HCT116 (cell line): Measurements from ENCODE around the gene UMAD1. TPM values are rescaled to one million over a fixed set of nuclear protein-coding genes. Genes with fewer than 3 reads are reported as not detected.

Source experiments
- ATAC-seq: fragments of 200-7000 bp; cut with Tn5 transposase; 2 replicates; pipeline ENCODE4 v1.9.1; 2020; ENCODE audit warnings: mild to moderate bottlenecking, moderate library complexity
- BruUV-seq: library from RNA; stranded (reverse); fragments of 400-500 nt; replicated peaks from 2 replicates; lab custom pipeline; 2021; lab: Mats Ljungman, UMichigan
- CTCF ChIA-PET: fragments of 300-600 bp; sonication (Branson Sonifier 250); formaldehyde crosslinking; loops from one replicate; lab custom pipeline; 2021; ENCODE audit warnings: antibody characterized with exemption; lab: Charles Lee
- POLR2A ChIA-PET: fragments of 300-600, 350-600 bp; sonication (Branson Sonifier 250); formaldehyde crosslinking; loops from one replicate; lab custom pipeline; 2021; ENCODE audit warnings: antibody characterized with exemption; lab: Charles Lee
- RAD21 ChIA-PET, 2 experiments: fragments of 300-600 bp; sonication (Branson Sonifier 250); formaldehyde crosslinking; loops; one replicate each; lab custom pipeline; 2023; ENCODE audit warnings: low total read pairs in 2 of 2; ENCODE audit not compliant: uncharacterized antibody in 2 of 2, unreplicated experiment in 2 of 2, low non-redundant PET in 1 of 2; lab: Charles Lee
- DNase-seq: peaks from one replicate; pipeline ENCODE4 v3.0.0-alpha.2; 2010; ENCODE audit warnings: low read depth, low spot score
- H2AFZ ChIP-seq: fragments of 200-600 bp; shearing (Covaris generic), sonication (generic); 2 replicates; pipeline ENCODE4 v1.6.1; 2017; ENCODE audit warnings: low read depth, mixed run types, mixed read lengths, antibody characterized with exemption, low read length; ENCODE audit not compliant: poor library complexity, severe bottlenecking
- H3K27ac ChIP-seq: 2 replicates; pipeline ENCODE4 v1.5.1; 2012; ENCODE audit warnings: low read depth, low read length
- H3K27me3 ChIP-seq: fragments of 200-600 bp; sonication (generic); 2 replicates; pipeline ENCODE4 v1.6.1; 2016; ENCODE audit warnings: mixed run types, low read length, mixed read lengths; ENCODE audit not compliant: insufficient read depth
- H3K36me3 ChIP-seq, 2 experiments: fragments of 200-500 bp in 1 of 2; fragments of 200-600 bp in 1 of 2; sonication (Bioruptor generic) in 1 of 2; sonication (generic) in 1 of 2; 2 replicates each; pipeline versions ENCODE4 v1.5.1 to v1.6.1; 2014 to 2016; ENCODE audit warnings: low read length in 2 of 2, inconsistent platforms in 1 of 2, mixed read lengths in 1 of 2, mixed run types in 1 of 2; ENCODE audit not compliant: insufficient read depth in 2 of 2, control insufficient read depth in 1 of 2
- H3K4me1 ChIP-seq, 2 experiments: fragments of 200-600 bp in 1 of 2; sonication (generic) in 1 of 2; 2 replicates each; pipeline versions ENCODE4 v1.5.1 to v1.6.1; 2012 to 2017; ENCODE audit warnings: low read length in 2 of 2, inconsistent platforms in 1 of 2, mild to moderate bottlenecking in 1 of 2, mixed read lengths in 1 of 2, mixed run types in 1 of 2, moderate library complexity in 1 of 2; ENCODE audit not compliant: insufficient read depth in 2 of 2, control insufficient read depth in 1 of 2
- H3K4me2 ChIP-seq: fragments of 200-600 bp; sonication (generic); 2 replicates; pipeline ENCODE4 v1.6.1; 2017; ENCODE audit warnings: mixed run types, low read length, mixed read lengths
- H3K4me3 ChIP-seq, 2 experiments: fragments of 200-600 bp in 1 of 2; sonication (generic) in 1 of 2; replicated peaks in 1 of 2; 2 replicates each; pipeline ENCODE4 v1.5.1; 2011 to 2016; ENCODE audit warnings: low read length in 2 of 2, control low read depth in 1 of 2, low read depth in 1 of 2, mild to moderate bottlenecking in 1 of 2, mixed read lengths in 1 of 2, mixed run types in 1 of 2
- H3K79me2 ChIP-seq: fragments of 200-600 bp; sonication (generic); 2 replicates; pipeline ENCODE4 v1.6.1; 2017; ENCODE audit warnings: mild to moderate bottlenecking, mixed run types, low read length, moderate library complexity, mixed read lengths; ENCODE audit not compliant: insufficient read depth
- H3K9ac ChIP-seq: fragments of 200-600 bp; sonication (generic); 2 replicates; pipeline ENCODE4 v1.6.1; 2016; ENCODE audit warnings: low read length, mixed read lengths
- H3K9me2 ChIP-seq: fragments of 200-600 bp; sonication (generic), shearing (Covaris generic); 2 replicates; pipeline ENCODE4 v1.6.1; 2017; ENCODE audit warnings: mixed run types, mild to moderate bottlenecking, moderate library complexity; ENCODE audit not compliant: insufficient read depth
- H3K9me3 ChIP-seq, 2 experiments: fragments of 200-500 bp in 1 of 2; fragments of 200-600 bp in 1 of 2; sonication (Bioruptor generic) in 1 of 2; sonication (generic) in 1 of 2; 2 replicates each; pipeline ENCODE4 v1.6.1; 2014 to 2017; ENCODE audit warnings: low read length in 2 of 2, mixed read lengths in 2 of 2, inconsistent platforms in 1 of 2, low read depth in 1 of 2, mild to moderate bottlenecking in 1 of 2, mixed run types in 1 of 2, moderate library complexity in 1 of 2; ENCODE audit not compliant: control insufficient read depth in 1 of 2, insufficient read depth in 1 of 2
- H4K20me1 ChIP-seq: fragments of 200-600 bp; sonication (generic), shearing (Covaris generic); 2 replicates; pipeline ENCODE4 v1.6.1; 2017; ENCODE audit warnings: mixed run types, mild to moderate bottlenecking, moderate library complexity; ENCODE audit not compliant: insufficient read depth
- CBX3 ChIP-seq: IDR thresholded peaks from 2 replicates; pipeline ENCODE4 v1.6.1; 2012; ENCODE audit warnings: low read depth
- EGR1 ChIP-seq: IDR thresholded peaks from 2 replicates; pipeline ENCODE4 v1.6.1; 2012; ENCODE audit warnings: low read depth
- ELF1 ChIP-seq: IDR thresholded peaks from 2 replicates; pipeline ENCODE4 v1.6.1; 2012; ENCODE audit warnings: low read depth, borderline replicate concordance
- EZH2 ChIP-seq: fragments of 200-600 bp; sonication (generic); IDR thresholded peaks from 2 replicates; pipeline ENCODE4 v1.6.1; 2017; ENCODE audit warnings: antibody characterized with exemption, mixed run types
- EZH2phosphoT487 ChIP-seq: fragments of 200-600 bp; IDR thresholded peaks from 2 replicates; pipeline ENCODE4 v1.6.1; 2018; ENCODE audit warnings: antibody characterized with exemption, borderline replicate concordance
- FOSL1 ChIP-seq: IDR thresholded peaks from 2 replicates; pipeline ENCODE4 v1.6.1; 2012; ENCODE audit warnings: low read depth
- JUND ChIP-seq: IDR thresholded peaks from 2 replicates; pipeline ENCODE4 v1.6.1; 2012
- POLR2A ChIP-seq: IDR thresholded peaks from 2 replicates; pipeline ENCODE4 v1.7.0; 2011; ENCODE audit warnings: borderline replicate concordance; ENCODE audit not compliant: insufficient read depth, insufficient read length; ENCODE audit errors: extremely low read depth
- RAD21 ChIP-seq: IDR thresholded peaks from 2 replicates; pipeline ENCODE4 v1.6.1; 2012; ENCODE audit warnings: low read depth, mild to moderate bottlenecking
- SIN3A ChIP-seq: IDR thresholded peaks from 2 replicates; pipeline ENCODE4 v1.6.1; 2012; ENCODE audit warnings: low read depth
- SP1 ChIP-seq: IDR thresholded peaks from 2 replicates; pipeline ENCODE4 v1.6.1; 2012; ENCODE audit warnings: low read depth
- YY1 ChIP-seq: IDR thresholded peaks from 2 replicates; pipeline ENCODE4 v1.6.1; 2011; ENCODE audit warnings: low read length, low read depth, moderate library complexity, mild to moderate bottlenecking; ENCODE audit not compliant: insufficient replicate concordance; ENCODE audit errors: extremely low read depth
- intact Hi-C: fragments of 100-400 bp; cut with micrococcal nuclease; formaldehyde crosslinking; loops from 2 replicates; pipeline ENCODE4 v1.10.0; 2022
- total RNA-seq: library from RNA; stranded (reverse); gene quantifications from one replicate; pipeline ENCODE4 v1.2.1, GENCODE V29; 2021; ENCODE audit not compliant: unreplicated experiment
- TF ChIP-seq, protein P1 (sequence below): IDR thresholded peaks from 2 replicates; pipeline ENCODE4 v1.6.1; 2012
- TF ChIP-seq, protein P2 (sequence below), 3 experiments: fragments of 200-600 bp in 1 of 3; sonication (generic) in 1 of 3; IDR thresholded peaks in 2 of 3; conservative IDR thresholded peaks in 1 of 3; 2 replicates each; pipeline ENCODE4 v1.5.1; 2012 to 2017; ENCODE audit warnings: low read depth in 2 of 3, low read length in 2 of 3, antibody characterized with exemption in 1 of 3, borderline replicate concordance in 1 of 3, control low read depth in 1 of 3, mild to moderate bottlenecking in 1 of 3, mixed read lengths in 1 of 3, mixed run types in 1 of 3, moderate library complexity in 1 of 3; ENCODE audit not compliant: insufficient read depth in 1 of 3

UMAD1 gene
- total RNA-seq, 1 experiment from 2014 or later, result 12.7 TPM

DNA sequence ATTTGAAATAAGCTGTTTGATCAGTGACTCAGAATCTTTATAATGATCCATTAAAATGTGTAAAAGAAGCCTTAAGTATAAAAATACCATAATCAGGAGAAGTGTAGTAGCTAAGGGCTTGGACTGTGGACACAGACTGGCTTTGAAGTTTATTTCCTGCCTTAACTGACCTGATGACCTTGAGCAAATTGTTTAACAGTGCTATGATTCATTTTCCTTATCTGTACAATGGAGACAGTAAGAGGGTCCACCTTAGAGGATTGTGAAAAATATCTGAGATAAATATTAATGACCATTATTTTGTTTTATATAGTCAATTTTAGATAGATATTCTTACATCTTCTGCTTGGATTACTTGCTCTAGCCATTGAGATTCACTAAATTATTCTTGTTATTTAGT, 91.2 kb downstream of the UMAD1 start:
- H2AFZ ChIP-seq, result no peak overlapping the region
- no peak overlapping the region for H3K4me2 ChIP-seq
- no peak for ATAC-seq
- no peak for DNase-seq
- H3K9me2 ChIP-seq, result no peaks in the 10 kb centered on the region
- H3K27me3 ChIP-seq, result no peaks in the 10 kb centered on the region
- no peaks in the 10 kb centered on the region for H3K9me3 ChIP-seq
- H3K9ac ChIP-seq, result no peak overlapping the region
- BruUV-seq, result no TSS peak
- no peaks in the 10 kb centered on the region for H3K36me3 ChIP-seq
- ChIA-PET CTCF (interaction anchor here (0.9 kb wide), 1 partner anchor 15 kb away, joined by 3 read pairs; no protein-coding TSS in a partner anchor), POLR2A (no interaction called here), RAD21 (no interaction called here)
- 0 out of 4 replicates have a peak, but pooled peaks cover 0 to 4% of the 10 kb centered on the region in 2 experiments for H3K4me1 ChIP-seq
- TF ChIP-seq JUND, result no peak
- TF ChIP-seq EGR1, result no peak
- no peak for TF ChIP-seq EZH2phosphoT487
- TF ChIP-seq POLR2A, result no peak
- no peak for TF ChIP-seq FOSL1
- TF ChIP-seq, protein P1, sequence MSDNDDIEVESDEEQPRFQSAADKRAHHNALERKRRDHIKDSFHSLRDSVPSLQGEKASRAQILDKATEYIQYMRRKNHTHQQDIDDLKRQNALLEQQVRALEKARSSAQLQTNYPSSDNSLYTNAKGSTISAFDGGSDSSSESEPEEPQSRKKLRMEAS, result no peak
- no peak for TF ChIP-seq SP1
- no peak for TF ChIP-seq CBX3
- TF ChIP-seq, protein P2, sequence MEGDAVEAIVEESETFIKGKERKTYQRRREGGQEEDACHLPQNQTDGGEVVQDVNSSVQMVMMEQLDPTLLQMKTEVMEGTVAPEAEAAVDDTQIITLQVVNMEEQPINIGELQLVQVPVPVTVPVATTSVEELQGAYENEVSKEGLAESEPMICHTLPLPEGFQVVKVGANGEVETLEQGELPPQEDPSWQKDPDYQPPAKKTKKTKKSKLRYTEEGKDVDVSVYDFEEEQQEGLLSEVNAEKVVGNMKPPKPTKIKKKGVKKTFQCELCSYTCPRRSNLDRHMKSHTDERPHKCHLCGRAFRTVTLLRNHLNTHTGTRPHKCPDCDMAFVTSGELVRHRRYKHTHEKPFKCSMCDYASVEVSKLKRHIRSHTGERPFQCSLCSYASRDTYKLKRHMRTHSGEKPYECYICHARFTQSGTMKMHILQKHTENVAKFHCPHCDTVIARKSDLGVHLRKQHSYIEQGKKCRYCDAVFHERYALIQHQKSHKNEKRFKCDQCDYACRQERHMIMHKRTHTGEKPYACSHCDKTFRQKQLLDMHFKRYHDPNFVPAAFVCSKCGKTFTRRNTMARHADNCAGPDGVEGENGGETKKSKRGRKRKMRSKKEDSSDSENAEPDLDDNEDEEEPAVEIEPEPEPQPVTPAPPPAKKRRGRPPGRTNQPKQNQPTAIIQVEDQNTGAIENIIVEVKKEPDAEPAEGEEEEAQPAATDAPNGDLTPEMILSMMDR (IDR thresholded peaks at IDR 0.05 in 2 of 3, conservative IDR thresholded peaks at IDR 0.05 in 1 of 3; ENCODE audit: borderline replicate concordance in 1 of 3, insufficient read depth in 1 of 3, low read depth in 2 of 3, low read length in 2 of 3), result no peak
- TF ChIP-seq ELF1, result no peak
- no peak for TF ChIP-seq RAD21
- TF ChIP-seq SIN3A, result no peak
- no peak for TF ChIP-seq YY1
- no peak for TF ChIP-seq EZH2
- H4K20me1 ChIP-seq, result no peaks in the 10 kb centered on the region
- intact Hi-C loops, result no loop called here
- H3K27ac ChIP-seq, result no peak overlapping the region
- no peak overlapping the region for H3K4me3 ChIP-seq
- no peaks in the 10 kb centered on the region for H3K79me2 ChIP-seq
